ENCODE measurements around the gene CABP7.

CABP7 gene

GRCh38 chr22:29702931-29703501 lies 16.8 kb upstream of the CABP7 start:
- no peak for TF ChIP-seq CTCF (IDR thresholded peaks at IDR 0.05)

GRCh38 chr22:29703569-29704195 lies 16.1 kb upstream of the CABP7 start:
- TF ChIP-seq CTCF (IDR thresholded peaks at IDR 0.05), result no peak

- TF ChIP-seq CTCF (IDR thresholded peaks at IDR 0.05), result no peak
Observed at GRCh38 chr22:29704528-29705285, 15.1 kb upstream of the CABP7 start.

GRCh38 chr22:29705651-29706050 lies 14.2 kb upstream of the CABP7 start:
- TF ChIP-seq CTCF (IDR thresholded peaks at IDR 0.05), result no peak

- TF ChIP-seq CTCF (IDR thresholded peaks at IDR 0.05), result no peak
Observed at GRCh38 chr22:29706486-29706885, 13.3 kb upstream of the CABP7 start.

- TF ChIP-seq CTCF (IDR thresholded peaks at IDR 0.05), result no peak
Observed at GRCh38 chr22:29707010-29707409, 12.8 kb upstream of the CABP7 start.

- no peak for TF ChIP-seq CTCF (IDR thresholded peaks at IDR 0.05)
Observed at GRCh38 chr22:29707471-29707870, 12.3 kb upstream of the CABP7 start.
